ENCODE measurements around the gene AKR7A2. TPM values are rescaled to one million over a fixed set of nuclear protein-coding genes. Genes with fewer than 3 reads are reported as not detected.
"Not testable (repeated sequence)": the region's sequence is repeated elsewhere in the genome, so short reads cannot be mapped to it uniquely, and the experiment has no call there.

AKR7A2 gene
- total RNA-seq, 2 donors from 2014 or later: 24.1 to 45.1 TPM

GRCh38 chr1:19274636-19275035, 37.3 kb downstream of the AKR7A2 start:
- peaks cover 38% of the 10 kb centered on the region for H3K4me1 ChIP-seq
- DNase-seq: no peak
- no peak overlapping the region for H3K27ac ChIP-seq
- TF ChIP-seq, protein P1, sequence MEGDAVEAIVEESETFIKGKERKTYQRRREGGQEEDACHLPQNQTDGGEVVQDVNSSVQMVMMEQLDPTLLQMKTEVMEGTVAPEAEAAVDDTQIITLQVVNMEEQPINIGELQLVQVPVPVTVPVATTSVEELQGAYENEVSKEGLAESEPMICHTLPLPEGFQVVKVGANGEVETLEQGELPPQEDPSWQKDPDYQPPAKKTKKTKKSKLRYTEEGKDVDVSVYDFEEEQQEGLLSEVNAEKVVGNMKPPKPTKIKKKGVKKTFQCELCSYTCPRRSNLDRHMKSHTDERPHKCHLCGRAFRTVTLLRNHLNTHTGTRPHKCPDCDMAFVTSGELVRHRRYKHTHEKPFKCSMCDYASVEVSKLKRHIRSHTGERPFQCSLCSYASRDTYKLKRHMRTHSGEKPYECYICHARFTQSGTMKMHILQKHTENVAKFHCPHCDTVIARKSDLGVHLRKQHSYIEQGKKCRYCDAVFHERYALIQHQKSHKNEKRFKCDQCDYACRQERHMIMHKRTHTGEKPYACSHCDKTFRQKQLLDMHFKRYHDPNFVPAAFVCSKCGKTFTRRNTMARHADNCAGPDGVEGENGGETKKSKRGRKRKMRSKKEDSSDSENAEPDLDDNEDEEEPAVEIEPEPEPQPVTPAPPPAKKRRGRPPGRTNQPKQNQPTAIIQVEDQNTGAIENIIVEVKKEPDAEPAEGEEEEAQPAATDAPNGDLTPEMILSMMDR (IDR thresholded peaks at IDR 0.05): no peak
- no peak for TF ChIP-seq POLR2A (IDR thresholded peaks at IDR 0.05)
- no peaks in the 10 kb centered on the region for H3K36me3 ChIP-seq (replicated peaks in 1 of 2; ENCODE audit: insufficient read depth in 1 of 2, low read depth in 2 of 2)
- intact Hi-C loops (cut with DNase I): no loop called here
- H3K9me3 ChIP-seq: no peaks in the 10 kb centered on the region
- WGBS, 2 donors: 87 to 97% methylated on average over 5 of the region's 5 CpGs
- no peak overlapping the region for H3K4me3 ChIP-seq
- no peak for ATAC-seq
- H3K27me3 ChIP-seq: no peaks in the 10 kb centered on the region

DNA sequence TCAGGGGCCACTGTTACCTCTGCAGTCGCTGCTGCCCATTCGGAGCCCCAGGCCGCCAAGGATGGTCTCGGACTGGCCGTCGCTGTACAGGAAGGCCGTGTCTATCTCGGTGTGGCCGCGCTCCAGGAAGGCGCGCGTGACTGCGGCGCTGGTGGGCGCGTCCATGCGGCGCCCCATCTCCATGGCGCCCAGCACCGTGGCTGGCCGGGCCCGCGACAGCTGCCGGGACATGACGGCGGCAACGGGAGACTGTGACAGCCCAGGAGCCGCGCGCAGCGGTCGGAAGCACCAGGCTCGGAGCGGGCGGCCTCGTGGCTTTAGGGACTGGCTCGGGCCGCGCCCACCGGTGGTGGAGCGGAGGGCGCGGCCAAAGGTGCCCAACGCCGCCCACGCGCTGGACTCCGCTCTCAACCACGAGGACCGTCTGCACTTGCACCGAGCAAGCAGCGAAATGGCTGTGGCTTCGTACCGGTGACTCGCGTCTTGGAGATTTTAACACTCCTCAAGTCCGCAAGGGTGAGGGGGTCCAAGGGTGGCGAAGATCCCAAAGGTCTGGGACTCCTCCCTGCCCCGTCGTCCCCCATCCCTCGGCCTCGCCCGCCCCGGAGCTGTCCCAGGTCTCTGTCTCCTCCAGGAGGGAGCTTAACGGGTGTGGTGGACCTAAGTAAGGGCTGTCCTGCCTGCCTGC, 38.0 kb downstream of the AKR7A2 start:
- peaks cover 45% of the 10 kb centered on the region for H3K4me1 ChIP-seq
- H3K36me3 ChIP-seq (replicated peaks in 1 of 2; ENCODE audit: insufficient read depth in 1 of 2, low read depth in 2 of 2); intact Hi-C loops (cut with DNase I); DNase-seq; H3K4me3 ChIP-seq; H3K9me3 ChIP-seq; H3K27me3 ChIP-seq: not testable (repeated sequence)
- H3K27ac ChIP-seq: peak overlapping the region in 1 of 4 donors; percentile 5
- ATAC-seq: peak; percentile 43
- WGBS, 2 donors: 57 to 85% methylated on average over 16 to 37 of the region's 66 CpGs

GRCh38 chr1:19273106-19273843, 38.7 kb downstream of the AKR7A2 start:
- H3K27ac ChIP-seq: peak overlapping the region in 3 of 4 donors; percentile 5 to 39 (median 21)

GRCh38 chr1:19272064-19272463, 39.9 kb downstream of the AKR7A2 start:
- Histone ChIP-seq H3K27ac (peak overlapping the region in 1 of 4 donors; percentile 12), H3K4me1 (peaks cover 50% of the 10 kb centered on the region), H3K36me3 (replicated peaks in 1 of 2; ENCODE audit: insufficient read depth in 1 of 2, low read depth in 2 of 2) (no peaks in the 10 kb centered on the region), H3K27me3 (no peaks in the 10 kb centered on the region), H3K9me3 (no peaks in the 10 kb centered on the region), H3K4me3 (no peak overlapping the region)
- TF ChIP-seq POLR2A (IDR thresholded peaks at IDR 0.05): no peak
- TF ChIP-seq, protein P1 (IDR thresholded peaks at IDR 0.05): no peak
- no peak for ATAC-seq
- no peak for DNase-seq
- intact Hi-C loops (cut with DNase I): no loop called here

More at GRCh38 chr1:19273106-19273843, 38.7 kb downstream of the AKR7A2 start:
- Histone ChIP-seq H3K27me3 (no peaks in the 10 kb centered on the region), H3K4me3 (no peak overlapping the region), H3K9me3 (no peaks in the 10 kb centered on the region), H3K4me1 (peaks cover 50% of the 10 kb centered on the region), H3K36me3 (replicated peaks in 1 of 2; ENCODE audit: insufficient read depth in 1 of 2, low read depth in 2 of 2) (no peaks in the 10 kb centered on the region)
- ATAC-seq: no peak
- 75 to 77% methylated on average over 22 of the region's 22 CpGs for WGBS, 2 donors
- intact Hi-C loops (cut with DNase I): no loop called here
- peak in 2 of 4 donors; percentile 45 to 54 for DNase-seq
- TF ChIP-seq POLR2A (IDR thresholded peaks at IDR 0.05): no peak
- TF ChIP-seq, protein P1 (IDR thresholded peaks at IDR 0.05): no peak

DNA sequence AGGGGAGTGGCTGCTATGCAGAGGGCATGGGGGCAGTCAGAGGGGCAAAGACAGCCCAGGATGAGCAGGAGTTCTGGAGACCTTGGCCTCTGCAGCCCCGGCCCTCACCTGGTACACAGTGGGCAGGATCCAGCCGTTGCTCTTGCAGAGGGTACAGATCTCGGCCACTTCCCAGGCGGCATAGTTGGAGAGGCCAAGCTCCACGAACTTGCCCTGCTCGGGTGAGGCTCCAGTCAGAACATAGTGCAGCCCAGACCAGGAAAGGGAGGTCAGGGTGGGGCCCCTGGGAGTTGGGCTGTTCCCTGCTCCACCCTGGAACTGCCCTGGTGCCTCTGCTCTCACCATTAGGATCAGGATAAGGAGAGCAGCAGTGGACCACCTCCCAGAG, 41.6 kb downstream of the AKR7A2 start:
- H3K27me3 ChIP-seq; H3K9me3 ChIP-seq; H3K36me3 ChIP-seq (replicated peaks in 1 of 2; ENCODE audit: insufficient read depth in 1 of 2, low read depth in 2 of 2); intact Hi-C loops (cut with DNase I); H3K4me3 ChIP-seq: not testable (repeated sequence)
- ATAC-seq: peak; percentile 14
- Histone ChIP-seq H3K27ac (peak overlapping the region; percentile 48 to 65 (median 54)), H3K4me1 (peaks cover 50% of the 10 kb centered on the region)
- WGBS, 2 donors: 86% methylated on average over 6 of the region's 6 CpGs; no CpG with 5 or more reads in 1 of the 2 donors
- DNase-seq: peak in 1 of 4 donors; percentile 41

DNA sequence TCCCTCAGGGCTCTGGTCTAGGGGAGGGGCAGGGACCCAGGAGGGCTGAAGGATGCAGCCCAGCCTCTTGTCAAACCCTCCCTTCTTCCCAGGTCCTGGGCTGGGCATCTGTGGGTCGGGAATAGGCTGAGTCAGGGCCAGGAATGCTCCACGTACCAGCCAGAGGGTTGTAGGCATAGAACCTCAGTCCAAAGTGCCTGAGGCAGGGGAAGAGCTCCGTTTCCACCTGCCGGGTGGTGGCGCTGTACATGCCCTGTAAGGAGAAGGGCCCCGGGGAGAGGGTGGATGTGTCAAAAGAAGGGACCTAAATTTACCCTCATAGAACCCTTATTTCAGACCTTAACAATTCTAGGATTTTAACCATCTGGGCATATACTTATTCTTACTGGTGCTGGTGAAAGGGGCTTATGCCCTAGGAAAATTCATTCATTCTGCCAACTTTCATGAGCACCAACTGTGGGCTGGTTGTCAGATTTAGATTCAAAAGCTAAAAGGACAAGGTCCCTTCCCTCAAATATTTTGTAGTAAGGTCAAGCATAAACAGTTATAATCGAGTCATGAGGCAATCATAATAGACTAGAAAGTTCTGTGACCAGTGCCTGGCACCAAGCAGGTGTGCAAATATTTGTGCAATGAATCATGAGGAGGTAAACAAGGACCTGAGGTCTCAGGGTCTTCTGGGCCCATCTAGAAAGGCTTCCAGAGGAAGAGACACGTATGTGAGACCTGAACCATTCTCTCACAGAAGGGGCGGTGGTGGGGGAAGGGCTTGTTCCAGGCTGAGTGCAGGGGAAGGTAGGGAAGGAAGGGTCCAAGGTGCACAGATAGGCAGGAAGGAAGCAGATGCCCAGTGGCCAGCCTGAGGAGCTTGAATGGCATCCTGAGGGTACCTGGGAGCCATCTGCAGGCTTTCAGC, 42.3 kb downstream of the AKR7A2 start:
- H3K4me3 ChIP-seq; intact Hi-C loops (cut with DNase I); H3K36me3 ChIP-seq (replicated peaks in 1 of 2; ENCODE audit: insufficient read depth in 1 of 2, low read depth in 2 of 2); H3K9me3 ChIP-seq; H3K27me3 ChIP-seq: not testable (repeated sequence)
- WGBS, 2 donors: 70 to 76% methylated on average over 9 of the region's 9 CpGs
- ATAC-seq (peak; percentile 84), DNase-seq (peak in 1 of 4 donors; percentile 55)
- H3K27ac ChIP-seq: peak overlapping the region; percentile 48 to 65 (median 54)
- H3K4me1 ChIP-seq: peaks cover 50% of the 10 kb centered on the region
